Measurements from ENCODE around the gene NUDT15. TPM values are rescaled to one million over a fixed set of nuclear protein-coding genes. Genes with fewer than 3 reads are reported as not detected.

NUDT15 gene
- total and polyA plus RNA-seq, 10 of the 15 experiments (the other 5 are each of a cell fraction or from before 2014, with no cell fraction given): 11.4 to 26.7 (median 18.0) TPM

GRCh38 chr13:47999973-48000372 lies 37.6 kb upstream of the NUDT15 start (continued):
- TF ChIP-seq CUX1 (IDR thresholded peaks at IDR 0.05; ENCODE audit: insufficient replicate concordance, low read depth, low read length) (no peak), MLLT1 (IDR thresholded peaks at IDR 0.05) (no peak), TCF3 (IDR thresholded peaks at IDR 0.05; ENCODE audit: borderline replicate concordance, insufficient read depth, low read depth, low read length) (no peak), GATAD2B (conservative IDR thresholded peaks at IDR 0.05; ENCODE audit: low read depth) (no peak), TBL1XR1 (IDR thresholded peaks at IDR 0.05; ENCODE audit: low read depth, low read length) (no peak), YBX1 (IDR thresholded peaks at IDR 0.05) (no peak), HSF1 (IDR thresholded peaks at IDR 0.05; ENCODE audit: low read depth, low read length) (no peak), MTA2 (IDR thresholded peaks at IDR 0.05; ENCODE audit: low read depth) (no peak), MAX (IDR thresholded peaks at IDR 0.05; ENCODE audit: low read depth, low read length) (no peak), CHD1 (IDR thresholded peaks at IDR 0.05; ENCODE audit: low read depth, low read length) (no peak)

All from GM12878 (cell line).